Stimulated activated effector memory CD8-positive, alpha-beta T cell treated with anti-CD3 and anti-CD28 coated beads, Interleukin-12 subunit alpha, Interleukin-12 subunit beta, amount 100 ng/mL, for 72 hours (primary cell): ENCODE data around the gene LMAN1L.

ENCODE experiments used
- ATAC-seq: fragments of 150-1000 bp; cut with Tn5 transposase; 2 replicates; pipeline ENCODE4 v1.10.0; 2021
- DNase-seq, 2 donors: peaks; one replicate each; pipeline ENCODE4 v3.0.0; 2021 to 2022; ENCODE audit warnings: low spot score in 2 of 2
- H3K27ac Mint-ChIP-seq: one replicate; pipeline ENCODE4 v1.8.0; 2022; ENCODE audit warnings: mild to moderate bottlenecking, mixed read lengths
- H3K36me3 Mint-ChIP-seq: one replicate; pipeline ENCODE4 v1.8.0; 2022; ENCODE audit warnings: mild to moderate bottlenecking, mixed read lengths
- H3K4me1 Mint-ChIP-seq: one replicate; pipeline ENCODE4 v1.8.0; 2022; ENCODE audit warnings: mixed read lengths
- H3K4me3 Mint-ChIP-seq: one replicate; pipeline ENCODE4 v1.8.0; 2022; ENCODE audit warnings: mild to moderate bottlenecking, mixed read lengths
- H3K9me3 Mint-ChIP-seq: one replicate; pipeline ENCODE4 v1.8.0; 2022; ENCODE audit warnings: mixed read lengths

LMAN1L gene

GRCh38 chr15:74812533-74812932 lies at the start of gene LMAN1L:
TSS of gene LMAN1L (plus strand) at chr15:74812835. CDS start at chr15:74812855, 20 bp downstream.
- Mint-ChIP-seq H3K27ac (peak within 1 kb of the TSS; percentile 52), H3K4me3 (no peak within 1 kb of the TSS), H3K9me3 (no peaks in the 10 kb centered on the region), H3K4me1 (peaks cover 34% of the 10 kb centered on the region), H3K36me3 (peaks cover 24% of the 10 kb centered on the region)
- DNase-seq (no peak), ATAC-seq (no peak)

GRCh38 chr15:74763416-74763815 lies 49.2 kb upstream of the LMAN1L start:
- no peaks in the 10 kb centered on the region for H3K4me1 Mint-ChIP-seq
- no peak overlapping the region for H3K27ac Mint-ChIP-seq
- DNase-seq: no peak
- ATAC-seq: no peak
- H3K9me3 Mint-ChIP-seq: no peaks in the 10 kb centered on the region
- H3K4me3 Mint-ChIP-seq: no peak overlapping the region
- H3K36me3 Mint-ChIP-seq: no peaks in the 10 kb centered on the region

- H3K27ac Mint-ChIP-seq: no peak overlapping the region
- H3K9me3 Mint-ChIP-seq: no peaks in the 10 kb centered on the region
- H3K4me3 Mint-ChIP-seq: no peak overlapping the region
- H3K36me3 Mint-ChIP-seq: no peaks in the 10 kb centered on the region
- H3K4me1 Mint-ChIP-seq: peaks cover 14% of the 10 kb centered on the region
- no peak for ATAC-seq
- DNase-seq: no peak
Measured at GRCh38 chr15:74767167-74768098, 45.2 kb upstream of the LMAN1L start.

GRCh38 chr15:74768099-74768770 lies 44.4 kb upstream of the LMAN1L start:
- no peak for ATAC-seq
- peaks cover 14% of the 10 kb centered on the region for H3K4me1 Mint-ChIP-seq
- H3K27ac Mint-ChIP-seq: no peak overlapping the region
- DNase-seq: no peak
- H3K9me3 Mint-ChIP-seq: no peaks in the 10 kb centered on the region
- no peaks in the 10 kb centered on the region for H3K36me3 Mint-ChIP-seq
- H3K4me3 Mint-ChIP-seq: peak overlapping the region; percentile 16

GRCh38 chr15:74768771-74769342 lies 43.8 kb upstream of the LMAN1L start:
- peak; percentile 56 for ATAC-seq
- Mint-ChIP-seq H3K36me3 (no peaks in the 10 kb centered on the region), H3K27ac (no peak overlapping the region), H3K4me1 (peaks cover 14% of the 10 kb centered on the region), H3K9me3 (no peaks in the 10 kb centered on the region), H3K4me3 (peak overlapping the region; percentile 16)
- DNase-seq: peak in 1 of 2 donors; percentile 78

GRCh38 chr15:74769463-74770025 lies 43.1 kb upstream of the LMAN1L start:
- Mint-ChIP-seq H3K4me3 (no peak overlapping the region), H3K9me3 (no peaks in the 10 kb centered on the region), H3K27ac (no peak overlapping the region), H3K36me3 (no peaks in the 10 kb centered on the region), H3K4me1 (peaks cover 14% of the 10 kb centered on the region)
- no peak for DNase-seq
- no peak for ATAC-seq

GRCh38 chr15:74770211-74770903 lies 42.3 kb upstream of the LMAN1L start:
- Mint-ChIP-seq H3K36me3 (no peaks in the 10 kb centered on the region), H3K9me3 (no peaks in the 10 kb centered on the region), H3K27ac (peak overlapping the region; percentile 75), H3K4me1 (peaks cover 14% of the 10 kb centered on the region), H3K4me3 (no peak overlapping the region)
- ATAC-seq (no peak), DNase-seq (no peak)

- Mint-ChIP-seq H3K4me3 (no peak overlapping the region), H3K4me1 (peaks cover 34% of the 10 kb centered on the region), H3K36me3 (peaks cover 6% of the 10 kb centered on the region), H3K27ac (peak overlapping the region; percentile 76), H3K9me3 (no peaks in the 10 kb centered on the region)
- ATAC-seq (no peak), DNase-seq (no peak)
Measured at GRCh38 chr15:74773329-74773728, 39.3 kb upstream of the LMAN1L start.

GRCh38 chr15:74773731-74774252 lies 38.8 kb upstream of the LMAN1L start:
- peaks cover 35% of the 10 kb centered on the region for H3K4me1 Mint-ChIP-seq
- ATAC-seq (no peak), DNase-seq (no peak)
- peak overlapping the region; percentile 76 for H3K27ac Mint-ChIP-seq
- no peak overlapping the region for H3K4me3 Mint-ChIP-seq
- H3K9me3 Mint-ChIP-seq: no peaks in the 10 kb centered on the region
- peaks cover 6% of the 10 kb centered on the region for H3K36me3 Mint-ChIP-seq

- H3K27ac Mint-ChIP-seq: peak overlapping the region; percentile 99
- H3K36me3 Mint-ChIP-seq: peaks cover 6% of the 10 kb centered on the region
- no peaks in the 10 kb centered on the region for H3K9me3 Mint-ChIP-seq
- no peak for ATAC-seq
- DNase-seq: no peak
- peaks cover 46% of the 10 kb centered on the region for H3K4me1 Mint-ChIP-seq
- no peak overlapping the region for H3K4me3 Mint-ChIP-seq
Measured at GRCh38 chr15:74775132-74775562, 37.5 kb upstream of the LMAN1L start.

GRCh38 chr15:74775894-74776293 lies 36.7 kb upstream of the LMAN1L start:
- ATAC-seq (no peak), DNase-seq (no peak)
- Mint-ChIP-seq H3K36me3 (peaks cover 10% of the 10 kb centered on the region), H3K4me1 (peaks cover 52% of the 10 kb centered on the region), H3K4me3 (peak overlapping the region; percentile 96), H3K27ac (peak overlapping the region; percentile 99), H3K9me3 (no peaks in the 10 kb centered on the region)

- Mint-ChIP-seq H3K36me3 (peaks cover 18% of the 10 kb centered on the region), H3K4me3 (peak overlapping the region; percentile 96), H3K9me3 (no peaks in the 10 kb centered on the region), H3K4me1 (peaks cover 55% of the 10 kb centered on the region), H3K27ac (peak overlapping the region; percentile 99)
- peak; percentile 53 for ATAC-seq
- peak in 1 of 2 donors; percentile 77 for DNase-seq
Measured at GRCh38 chr15:74776821-74777768, 35.5 kb upstream of the LMAN1L start.

- peak overlapping the region; percentile 99 for H3K27ac Mint-ChIP-seq
- DNase-seq (no peak), ATAC-seq (no peak)
- H3K4me3 Mint-ChIP-seq: peak overlapping the region; percentile 96
- peaks cover 23% of the 10 kb centered on the region for H3K36me3 Mint-ChIP-seq
- peaks cover 55% of the 10 kb centered on the region for H3K4me1 Mint-ChIP-seq
- no peaks in the 10 kb centered on the region for H3K9me3 Mint-ChIP-seq
Measured at GRCh38 chr15:74777769-74778598, 34.7 kb upstream of the LMAN1L start.
